WTC11 (cell line): ENCODE measurements around the gene HKDC1. TPM values are rescaled to one million over a fixed set of nuclear protein-coding genes. Genes with fewer than 3 reads are reported as not detected.

Experiments
- ATAC-seq: fragments of 200-7000 bp; cut with Tn5 transposase; 2 replicates; pipeline ENCODE4 v1.10.0; 2021; ENCODE audit warnings: mild to moderate bottlenecking, moderate library complexity
- CTCF ChIA-PET: fragments of 300-600 bp; sonication (Branson Sonifier 250); formaldehyde crosslinking; loops from one replicate; lab custom pipeline; 2021; ENCODE audit warnings: antibody characterized with exemption; lab: Charles Lee
- POLR2A ChIA-PET: fragments of 350-600 bp; sonication (Branson Sonifier 250); formaldehyde crosslinking; loops from one replicate; lab custom pipeline; 2021; ENCODE audit warnings: antibody characterized with exemption; lab: Charles Lee
- DNase-seq: peaks from one replicate; pipeline ENCODE4 v3.0.0; 2021; ENCODE audit warnings: low spot score
- H3K27ac Mint-ChIP-seq: 2 replicates; pipeline ENCODE4 v1.8.0; 2021; ENCODE audit warnings: mixed read lengths
- H3K27me3 Mint-ChIP-seq: 2 replicates; pipeline ENCODE4 v1.8.0; 2021; ENCODE audit warnings: low read depth, mild to moderate bottlenecking, moderate library complexity, mixed read lengths
- H3K36me3 Mint-ChIP-seq: 2 replicates; pipeline ENCODE4 v1.8.0; 2021; ENCODE audit warnings: mixed read lengths
- H3K4me1 Mint-ChIP-seq: 2 replicates; pipeline ENCODE4 v1.8.0; 2022; ENCODE audit warnings: mixed read lengths
- H3K4me3 Mint-ChIP-seq: 2 replicates; pipeline ENCODE4 v1.8.0; 2021; ENCODE audit warnings: mild to moderate bottlenecking, moderate library complexity, mixed read lengths
- H3K9me3 Mint-ChIP-seq: 2 replicates; pipeline ENCODE4 v1.8.0; 2021; ENCODE audit warnings: mixed read lengths
- GABPB1 ChIP-seq: sonication (generic); formaldehyde crosslinking; IDR thresholded peaks from 2 replicates; pipeline ENCODE4 v1.8.1; 2023; ENCODE audit warnings: mild to moderate bottlenecking, missing genetic modification reagents
- HMGA2 ChIP-seq: fragments of 250-450 bp; sonication (Bioruptor Pico); IDR thresholded peaks from 2 replicates; pipeline ENCODE4 v1.4.0; 2021; ENCODE audit warnings: mild to moderate bottlenecking, moderate library complexity
- PRDM15 ChIP-seq: sonication (generic); formaldehyde crosslinking; IDR thresholded peaks from 2 replicates; pipeline ENCODE4 v1.8.0; 2022; ENCODE audit warnings: missing genetic modification reagents
- STAT6 ChIP-seq: sonication (generic); formaldehyde crosslinking; conservative IDR thresholded peaks from 2 replicates; pipeline ENCODE4 v1.8.1; 2023; ENCODE audit warnings: mild to moderate bottlenecking, low read depth, missing genetic modification reagents, moderate library complexity
- TEAD1 ChIP-seq: sonication (generic); formaldehyde crosslinking; IDR thresholded peaks from 2 replicates; pipeline ENCODE4 v1.8.0; 2022; ENCODE audit warnings: mild to moderate bottlenecking, missing genetic modification reagents
- USF1 ChIP-seq: sonication (generic); formaldehyde crosslinking; IDR thresholded peaks from 2 replicates; pipeline ENCODE4 v1.8.0; 2022; ENCODE audit warnings: mild to moderate bottlenecking, missing genetic modification reagents
- ZMAT4 ChIP-seq: fragments of 250-450 bp; sonication (Bioruptor Pico); IDR thresholded peaks from 2 replicates; pipeline ENCODE4 v1.9.0; 2021; ENCODE audit warnings: mild to moderate bottlenecking
- ZNF232 ChIP-seq: sonication (generic); formaldehyde crosslinking; IDR thresholded peaks from 2 replicates; pipeline ENCODE4 v1.8.0; 2022; ENCODE audit warnings: mild to moderate bottlenecking, missing genetic modification reagents
- ZNF281 ChIP-seq: sonication (generic); formaldehyde crosslinking; IDR thresholded peaks from 2 replicates; pipeline ENCODE4 v1.8.0; 2023; ENCODE audit warnings: mild to moderate bottlenecking, missing genetic modification reagents
- ZNF532 ChIP-seq: fragments of 250-450 bp; sonication (Bioruptor Pico); IDR thresholded peaks from 2 replicates; pipeline ENCODE4 v1.9.0; 2021; ENCODE audit warnings: mild to moderate bottlenecking, borderline replicate concordance
- total RNA-seq: library from RNA; stranded (reverse); gene quantifications from 3 replicates; pipeline ENCODE4 v1.2.3, GENCODE V29; 2021

HKDC1 gene
- total RNA-seq, 1 experiment from 2014 or later = 0.09 TPM

- no peak for TF ChIP-seq ZNF532 (CRISPR knock-in tag)
- TF ChIP-seq TEAD1 = no peak
- no peak for TF ChIP-seq GABPB1 (CRISPR knock-in tag)
- no peak for TF ChIP-seq ZNF232 (CRISPR knock-in tag)
- TF ChIP-seq, all 79 proteins: peak for 0
These were observed 52.5 kb downstream of the HKDC1 start (continued) for GRCh38 chr10:69272624-69273023.

GRCh38 chr10:69275444-69275843, 55.3 kb downstream of the HKDC1 start:
- ChIA-PET CTCF (no interaction called here), POLR2A (interaction anchor here (0.7 kb wide), 1 partner anchor 48 kb away, joined by 3 read pairs; no protein-coding TSS in a partner anchor)
- Mint-ChIP-seq H3K27ac (no peak overlapping the region), H3K9me3 (no peaks in the 10 kb centered on the region), H3K4me1 (peaks cover 13% of the 10 kb centered on the region), H3K36me3 (no peaks in the 10 kb centered on the region), H3K27me3 (peaks cover 9% of the 10 kb centered on the region), H3K4me3 (no peak overlapping the region)
- ATAC-seq = no peak
- no peak for DNase-seq
- TF ChIP-seq HMGA2 (CRISPR knock-in tag) (0 out of 2 replicates have a peak, but pooled peaks have one; percentile 27), ZMAT4 (CRISPR knock-in tag) (no peak), STAT6 (CRISPR knock-in tag) (no peak)
- TF ChIP-seq, all 79 proteins: peak for 1

- ChIA-PET POLR2A (no interaction called here), CTCF (no interaction called here)
- TF ChIP-seq USF1 (CRISPR knock-in tag) (no peak), HMGA2 (CRISPR knock-in tag) (peak; percentile 99)
- DNase-seq (no peak), ATAC-seq (no peak)
- no peak overlapping the region for H3K27ac Mint-ChIP-seq
- H3K27me3 Mint-ChIP-seq = peaks cover 9% of the 10 kb centered on the region
- no peaks in the 10 kb centered on the region for H3K36me3 Mint-ChIP-seq
- H3K9me3 Mint-ChIP-seq = peaks cover 3% of the 10 kb centered on the region
- no peak overlapping the region for H3K4me3 Mint-ChIP-seq
- peaks cover 13% of the 10 kb centered on the region for H3K4me1 Mint-ChIP-seq
These were observed 56.4 kb downstream of the HKDC1 start for GRCh38 chr10:69276503-69276902.

- no peak for DNase-seq
- Mint-ChIP-seq H3K9me3 (peaks cover 4% of the 10 kb centered on the region), H3K4me3 (no peak within 1 kb of the TSS), H3K4me1 (peaks cover 13% of the 10 kb centered on the region), H3K36me3 (no peaks in the 10 kb centered on the region), H3K27me3 (peaks cover 9% of the 10 kb centered on the region), H3K27ac (no peak within 1 kb of the TSS)
- ChIA-PET POLR2A (no interaction called here), CTCF (interaction anchor here (0.5 to 1.2 kb wide), 4 partner anchors 8 to 130 kb away, joined by 3 read pairs; no protein-coding TSS in a partner anchor)
- TF ChIP-seq PRDM15 (CRISPR knock-in tag) = peak; percentile 50
- TF ChIP-seq ZNF281 (CRISPR knock-in tag) = no peak
- ATAC-seq = peak; percentile 41
These were observed 58.4 kb downstream of the HKDC1 start, which contains the start of gene HK1 for GRCh38 chr10:69278446-69278963. Gene HK1 (plus strand): TSS chr10:69278496.
